AG04449 (cell line): ENCODE data around the gene GRHL3.
A peak's percentile ranks its signal among the peaks of the same experiment; 100 is the strongest.
"Not testable (repeated sequence)": the region's sequence is repeated elsewhere in the genome, so short reads cannot be mapped to it uniquely, and the experiment has no call there.

Experiments
- CTCF ChIA-PET: fragments of 350-600 bp; formaldehyde crosslinking; extraction: SDS; loops from one replicate; lab custom pipeline; 2021; ENCODE audit warnings: antibody characterized with exemption; lab: Yijun Ruan, JAX
- POLR2A ChIA-PET: fragments of 400-600, 350-600 bp; formaldehyde crosslinking; extraction: SDS; loops from one replicate; lab custom pipeline; 2020; ENCODE audit warnings: antibody characterized with exemption, inconsistent platforms; lab: Yijun Ruan, JAX
- DNase-seq: peaks from one replicate; pipeline ENCODE4 v3.0.0-alpha.2; 2010; ENCODE audit warnings: low read depth, low spot score
- H3K4me3 ChIP-seq: 2 replicates; pipeline ENCODE4 v1.5.1; 2011; ENCODE audit warnings: low read depth, mild to moderate bottlenecking, control low read depth, low read length
- TF ChIP-seq, protein P1 (sequence below): IDR thresholded peaks from one replicate; pipeline ENCODE4 v1.5.1; 2011; ENCODE audit warnings: mild to moderate bottlenecking, moderate library complexity, low read length, control low read depth, inconsistent platforms; ENCODE audit not compliant: insufficient read depth; ENCODE audit errors: missing control alignments

The GRHL3 gene

DNA sequence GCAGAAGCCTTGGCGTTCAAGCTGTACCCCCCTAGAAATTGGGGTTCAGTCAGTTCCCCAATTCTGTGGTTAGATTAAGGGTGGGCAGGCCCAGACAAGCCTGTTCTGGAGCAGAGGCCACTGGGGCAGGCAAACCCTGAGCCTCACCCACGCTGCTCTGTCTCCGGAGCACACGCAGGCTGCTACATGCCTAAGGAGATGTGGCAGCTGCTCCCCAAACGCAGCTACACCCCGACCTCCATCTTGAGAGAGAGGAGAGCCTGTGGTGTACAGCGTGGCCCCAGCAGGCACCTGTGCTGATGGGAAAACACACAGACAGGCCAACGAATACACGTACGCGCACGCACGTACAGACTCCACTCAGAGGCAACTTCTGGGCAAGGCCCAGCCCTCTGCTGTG lies 33.9 kb upstream of the GRHL3 start:
- DNase-seq = no peak
- CTCF ChIA-PET = interaction anchor here (2.8 kb wide), 1 partner anchor 106 kb away, joined by 9 read pairs; no protein-coding TSS in a partner anchor
- H3K4me3 ChIP-seq = no peak overlapping the region
- POLR2A ChIA-PET = no interaction called here
- TF ChIP-seq, protein P1, sequence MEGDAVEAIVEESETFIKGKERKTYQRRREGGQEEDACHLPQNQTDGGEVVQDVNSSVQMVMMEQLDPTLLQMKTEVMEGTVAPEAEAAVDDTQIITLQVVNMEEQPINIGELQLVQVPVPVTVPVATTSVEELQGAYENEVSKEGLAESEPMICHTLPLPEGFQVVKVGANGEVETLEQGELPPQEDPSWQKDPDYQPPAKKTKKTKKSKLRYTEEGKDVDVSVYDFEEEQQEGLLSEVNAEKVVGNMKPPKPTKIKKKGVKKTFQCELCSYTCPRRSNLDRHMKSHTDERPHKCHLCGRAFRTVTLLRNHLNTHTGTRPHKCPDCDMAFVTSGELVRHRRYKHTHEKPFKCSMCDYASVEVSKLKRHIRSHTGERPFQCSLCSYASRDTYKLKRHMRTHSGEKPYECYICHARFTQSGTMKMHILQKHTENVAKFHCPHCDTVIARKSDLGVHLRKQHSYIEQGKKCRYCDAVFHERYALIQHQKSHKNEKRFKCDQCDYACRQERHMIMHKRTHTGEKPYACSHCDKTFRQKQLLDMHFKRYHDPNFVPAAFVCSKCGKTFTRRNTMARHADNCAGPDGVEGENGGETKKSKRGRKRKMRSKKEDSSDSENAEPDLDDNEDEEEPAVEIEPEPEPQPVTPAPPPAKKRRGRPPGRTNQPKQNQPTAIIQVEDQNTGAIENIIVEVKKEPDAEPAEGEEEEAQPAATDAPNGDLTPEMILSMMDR = no peak

DNA sequence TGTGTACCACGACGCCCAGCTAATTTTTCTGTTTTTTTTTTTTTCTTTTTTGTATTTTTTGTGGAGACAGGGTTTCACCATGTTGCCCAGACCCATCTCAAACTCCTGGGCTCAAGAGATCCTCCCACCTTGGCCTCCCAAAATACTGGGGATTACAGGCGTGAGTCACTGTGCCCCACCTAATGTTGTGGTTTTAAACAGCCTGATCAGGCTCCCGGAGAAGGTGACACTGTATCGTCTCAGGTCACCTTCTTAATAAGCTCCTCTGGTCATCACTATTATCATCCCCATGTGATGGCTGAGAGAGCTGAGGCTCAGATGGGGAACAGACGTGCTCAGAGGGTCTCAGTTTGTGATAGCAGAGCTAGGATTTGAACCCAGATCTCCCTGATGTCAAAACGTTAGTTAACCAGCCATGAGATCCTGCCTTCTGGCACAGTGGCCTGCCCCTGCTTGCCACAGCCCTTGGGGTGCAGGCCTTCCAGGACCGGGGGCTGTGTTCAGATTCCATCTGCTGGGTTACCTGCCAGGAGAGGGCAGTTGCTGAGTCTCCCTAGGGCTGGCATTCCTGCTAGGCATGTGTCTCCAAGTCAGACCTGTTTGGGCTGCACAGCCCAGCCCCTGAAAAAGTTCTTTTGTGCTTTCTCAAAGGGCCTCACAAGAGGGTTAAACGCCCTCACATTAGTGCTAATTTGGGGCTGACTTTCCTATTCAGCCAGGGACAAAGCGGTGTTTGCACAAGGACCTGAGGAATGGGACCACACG lies 32.7 kb upstream of the GRHL3 start:
- DNase-seq = no peak
- POLR2A ChIA-PET = no interaction called here
- H3K4me3 ChIP-seq = no peak overlapping the region
- TF ChIP-seq, protein P1 = no peak
- CTCF ChIA-PET = interaction anchor here (1.5 to 2.8 kb wide), 2 partner anchors 85 to 105 kb away, joined by 4 to 9 read pairs; no protein-coding TSS in a partner anchor

DNA sequence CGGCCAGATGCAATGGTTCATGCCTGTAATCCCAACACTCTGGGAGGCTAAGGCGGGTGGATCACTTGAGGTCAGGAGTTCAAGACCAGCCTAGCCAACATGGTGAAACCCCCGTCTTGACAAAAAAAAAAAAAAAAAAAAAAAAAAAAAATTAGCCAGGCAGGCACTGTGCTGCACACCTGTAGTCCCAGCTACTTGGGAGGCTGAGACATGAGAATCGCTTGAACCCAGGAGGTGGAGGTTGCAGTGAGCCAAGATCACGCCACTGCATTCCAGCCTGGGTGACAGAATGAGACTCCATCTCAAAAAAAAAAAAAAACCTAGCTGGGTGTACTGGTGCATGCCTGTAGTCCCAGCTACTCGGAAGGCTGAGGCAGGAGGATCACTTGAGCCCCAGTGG lies 31.4 kb upstream of the GRHL3 start:
- H3K4me3 ChIP-seq, DNase-seq, POLR2A ChIA-PET: not testable (repeated sequence)
- CTCF ChIA-PET = interaction anchor here (1.0 to 3.4 kb wide), 2 partner anchors 86 to 103 kb away, joined by 3 to 14 read pairs; no protein-coding TSS in a partner anchor

DNA sequence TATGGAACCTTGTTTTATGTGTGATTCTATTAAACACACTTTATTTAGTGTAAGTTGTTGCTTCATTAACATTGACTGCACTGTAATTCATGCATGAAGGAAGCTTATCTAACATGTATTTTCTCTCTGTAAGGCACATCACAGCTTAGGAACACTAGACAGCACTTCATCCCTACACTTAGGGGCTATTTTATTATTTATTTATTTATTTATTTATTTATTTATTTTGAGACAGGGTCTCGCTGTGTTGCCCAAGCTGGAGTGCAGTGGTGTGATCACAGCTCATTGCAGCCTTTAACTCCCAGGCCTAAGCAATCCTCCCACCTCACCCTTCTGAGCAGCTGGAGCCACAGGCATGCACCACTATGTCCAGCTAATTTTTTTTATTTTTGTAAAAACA lies 30.7 kb upstream of the GRHL3 start:
- no peak for DNase-seq
- CTCF ChIA-PET = interaction anchor here (1.0 to 3.4 kb wide), 2 partner anchors 87 to 102 kb away, joined by 3 to 14 read pairs; no protein-coding TSS in a partner anchor
- H3K4me3 ChIP-seq = no peak overlapping the region
- TF ChIP-seq, protein P1 = no peak
- POLR2A ChIA-PET = no interaction called here

DNA sequence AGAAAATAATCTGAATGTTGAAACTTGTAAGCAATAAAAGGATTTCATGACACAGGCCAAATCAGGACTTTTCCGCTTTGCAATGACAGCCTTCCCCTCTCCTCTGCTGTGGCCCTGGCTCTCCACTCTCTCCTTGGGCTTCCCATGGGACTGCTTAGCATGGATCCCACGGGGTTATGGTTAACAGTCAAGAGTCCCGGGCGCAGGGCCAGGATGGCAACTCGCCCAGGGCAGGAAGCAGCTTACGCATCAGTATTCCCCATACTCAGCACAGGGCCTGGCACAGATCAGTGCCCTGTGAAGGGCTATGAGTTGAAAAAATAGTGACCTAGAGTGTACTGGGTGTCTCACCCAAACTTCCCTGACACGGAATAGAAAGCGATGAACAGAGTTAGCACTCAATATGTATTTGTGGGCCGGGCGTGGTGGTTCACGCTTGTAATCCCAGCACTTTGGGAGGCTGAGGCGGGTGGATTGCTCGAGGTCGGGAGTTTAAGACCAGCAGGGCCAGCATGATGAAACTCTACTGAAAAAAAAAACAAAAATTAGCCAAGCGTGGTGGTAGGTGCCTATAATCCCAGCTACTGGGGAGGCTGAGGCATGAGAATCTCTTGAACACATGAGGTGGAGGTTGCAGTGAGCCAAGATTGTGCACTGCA lies 29.1 kb upstream of the GRHL3 start:
- CTCF ChIA-PET = interaction anchor here (2.1 to 3.4 kb wide), 2 partner anchors 88 to 101 kb away, joined by 6 to 14 read pairs; no protein-coding TSS in a partner anchor
- peak; percentile 66 for DNase-seq
- no peak overlapping the region for H3K4me3 ChIP-seq
- TF ChIP-seq, protein P1 = no peak
- POLR2A ChIA-PET = no interaction called here

DNA sequence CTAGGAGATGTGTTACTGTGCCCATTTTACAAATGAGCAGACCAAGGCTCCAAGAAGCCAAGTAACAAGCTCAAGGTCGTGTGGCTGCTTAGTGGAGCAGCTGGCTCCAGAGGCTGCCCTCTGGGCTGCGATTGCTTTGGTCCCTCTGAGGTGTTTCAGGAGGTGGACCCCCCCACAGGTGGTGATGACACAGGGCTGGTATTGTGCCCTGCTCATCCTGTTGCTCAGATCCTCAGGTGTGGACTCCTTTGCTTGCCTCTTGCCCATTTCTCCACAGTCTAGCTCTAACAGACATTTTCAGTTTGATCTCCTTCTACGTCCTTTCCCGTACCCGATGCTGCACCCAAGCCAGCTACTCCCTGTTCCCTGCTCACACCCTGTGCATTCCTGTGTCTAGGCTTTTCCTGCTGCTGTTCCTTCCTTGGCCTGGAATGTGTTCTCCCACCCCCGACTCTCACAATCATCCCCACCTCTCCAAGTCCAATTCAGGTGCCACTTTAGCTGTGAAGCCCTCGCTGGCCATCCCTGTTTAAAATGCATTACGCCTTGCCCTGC lies 28.1 kb upstream of the GRHL3 start:
- CTCF ChIA-PET = interaction anchor here (0.6 to 3.4 kb wide), 5 partner anchors 32 to 344 kb away, joined by 3 to 14 read pairs (median 4); no protein-coding TSS in a partner anchor
- DNase-seq = no peak
- POLR2A ChIA-PET = no interaction called here
- H3K4me3 ChIP-seq = no peak overlapping the region
- TF ChIP-seq, protein P1 = no peak
